HG03135 (cell line): ENCODE data around the gene LRPAP1.

ENCODE experiments used
- ATAC-seq: cut with Tn5 transposase; IDR thresholded peaks from one replicate; pipeline ENCODE4 v1.9.1; 2021; ENCODE audit warnings: mild to moderate bottlenecking, moderate library complexity; ENCODE audit not compliant: unreplicated experiment

The LRPAP1 gene

DNA sequence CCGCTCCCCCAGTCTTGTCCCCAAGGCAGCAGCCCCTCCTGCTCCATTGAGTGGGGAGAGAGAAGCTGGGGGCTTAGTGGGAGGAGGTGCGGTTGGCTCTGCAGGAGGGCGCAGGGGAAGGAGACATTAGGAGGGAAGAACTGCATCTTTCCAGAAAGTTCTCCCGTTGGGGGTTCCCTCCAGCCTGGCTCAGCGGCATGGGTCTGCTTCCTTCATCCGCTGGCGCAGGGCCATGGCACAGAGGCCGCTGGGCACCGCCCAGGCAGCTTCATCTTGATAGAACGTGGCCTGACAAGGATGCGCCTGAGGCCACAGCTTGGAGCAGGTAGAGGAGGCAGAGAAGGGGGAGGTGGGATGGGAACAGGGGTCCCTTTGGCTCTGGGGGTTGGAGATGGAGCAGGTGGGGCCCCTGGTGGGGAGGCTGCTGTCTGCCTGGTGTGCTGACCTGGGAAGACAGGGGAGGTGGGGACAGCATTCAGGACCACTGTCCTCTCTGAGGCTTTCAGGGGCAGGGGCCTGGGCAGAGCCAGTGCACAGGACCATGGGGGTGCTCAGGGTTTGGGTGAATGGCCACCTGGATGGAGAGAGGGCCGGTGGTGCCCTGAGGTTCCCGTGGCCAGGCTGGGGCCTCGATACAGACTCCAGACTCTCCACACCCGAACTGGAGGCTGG lies 57.0 kb downstream of the LRPAP1 start:
- ATAC-seq: no peak

GRCh38 chr4:3473996-3474765 lies 58.0 kb downstream of the LRPAP1 start:
- no peak for ATAC-seq

- no peak for ATAC-seq
Observed at GRCh38 chr4:3473181-3473950, 58.9 kb downstream of the LRPAP1 start.

DNA sequence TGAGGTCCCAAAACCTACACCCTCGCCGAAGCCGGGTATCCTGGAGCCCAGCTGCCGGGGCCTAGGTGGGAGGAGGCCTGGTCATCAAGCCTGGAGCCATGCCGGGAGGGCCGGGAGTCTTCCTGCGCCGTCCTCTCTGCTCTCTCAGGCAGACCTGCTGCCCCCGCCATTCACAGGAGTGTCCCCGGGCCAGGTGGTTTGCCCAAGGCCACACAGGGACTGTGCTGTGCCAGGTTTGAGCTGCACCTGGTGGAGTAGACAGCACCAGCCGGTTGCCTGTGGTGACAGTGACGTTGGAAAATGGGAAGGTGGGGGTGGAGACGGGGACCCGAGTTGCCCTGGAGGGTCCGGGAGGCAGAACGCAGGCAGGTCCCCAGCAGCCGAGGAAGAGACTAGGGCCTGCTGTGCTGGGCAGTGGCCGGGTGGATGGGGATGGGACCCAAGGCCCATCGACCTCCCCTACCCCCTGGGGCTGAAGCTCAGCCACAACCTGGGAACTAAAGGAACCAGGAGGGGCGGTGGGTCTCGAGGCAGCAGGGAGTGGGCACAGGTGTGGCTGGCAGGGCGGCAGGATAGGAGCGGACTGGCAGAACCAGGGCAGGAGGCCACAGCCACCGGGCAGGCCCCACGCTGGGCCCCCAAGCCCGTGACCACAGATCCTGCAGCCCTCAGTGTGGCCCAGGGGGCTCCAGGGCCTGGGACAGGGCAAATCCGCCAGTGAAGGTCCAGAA lies 59.6 kb downstream of the LRPAP1 start:
- ATAC-seq: no peak

DNA sequence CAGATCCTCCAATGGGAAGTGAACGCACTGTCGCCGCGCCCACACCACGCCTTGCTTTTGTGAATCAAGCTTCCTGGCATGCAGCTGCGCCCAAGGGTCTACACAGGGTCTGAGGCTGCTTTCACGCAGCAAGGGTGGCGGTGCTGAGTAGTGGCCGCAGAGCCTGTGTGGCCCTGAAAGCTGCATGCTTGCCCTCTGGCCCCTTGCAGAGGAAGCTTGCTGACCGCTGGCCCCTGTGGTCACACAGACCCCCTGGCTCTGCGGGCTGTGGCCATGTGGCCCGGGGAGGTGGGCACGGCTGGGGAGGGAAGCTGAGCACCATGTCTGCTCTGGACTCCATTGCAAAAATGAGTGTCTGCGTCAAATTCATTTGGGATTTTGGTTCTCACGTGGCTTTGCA lies 60.3 kb downstream of the LRPAP1 start:
- no peak for ATAC-seq

DNA sequence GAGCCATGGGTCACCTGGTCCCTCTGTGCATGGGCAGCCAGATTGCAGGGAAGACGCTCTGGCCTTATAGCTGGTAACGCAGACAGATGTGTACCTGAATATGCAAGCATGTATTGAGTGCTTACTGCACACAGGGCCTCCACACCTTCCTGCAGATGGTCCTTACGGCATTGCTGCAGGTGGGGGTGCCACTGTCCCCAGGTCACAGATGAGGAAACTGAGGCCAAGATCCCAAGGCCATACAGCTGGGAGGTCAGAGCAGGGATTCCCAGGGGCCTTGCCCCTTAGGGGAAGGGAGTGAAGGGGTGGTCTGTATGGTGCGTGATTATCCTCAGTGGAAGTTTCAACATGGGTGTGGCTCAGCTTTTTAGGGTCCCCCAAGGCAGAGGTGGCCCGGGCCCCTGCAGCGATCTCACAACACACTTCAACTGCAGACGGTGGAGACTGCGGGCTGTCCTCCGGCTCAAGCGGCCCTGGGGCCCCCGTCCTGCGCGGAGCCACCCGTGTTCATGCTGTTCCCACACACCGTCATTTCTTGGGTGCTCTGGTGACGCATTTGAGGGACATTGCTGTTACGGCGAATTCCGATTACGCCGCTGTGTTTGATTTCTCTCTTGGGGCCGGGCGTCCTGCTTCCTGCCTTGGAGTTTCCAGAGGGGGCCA lies 61.0 kb downstream of the LRPAP1 start:
- no peak for ATAC-seq

GRCh38 chr4:3470244-3471097 lies 61.8 kb downstream of the LRPAP1 start:
- no peak for ATAC-seq

GRCh38 chr4:3469386-3470243 lies 62.6 kb downstream of the LRPAP1 start:
- no peak for ATAC-seq

GRCh38 chr4:3468804-3469203 lies 63.4 kb downstream of the LRPAP1 start:
- ATAC-seq: no peak

DNA sequence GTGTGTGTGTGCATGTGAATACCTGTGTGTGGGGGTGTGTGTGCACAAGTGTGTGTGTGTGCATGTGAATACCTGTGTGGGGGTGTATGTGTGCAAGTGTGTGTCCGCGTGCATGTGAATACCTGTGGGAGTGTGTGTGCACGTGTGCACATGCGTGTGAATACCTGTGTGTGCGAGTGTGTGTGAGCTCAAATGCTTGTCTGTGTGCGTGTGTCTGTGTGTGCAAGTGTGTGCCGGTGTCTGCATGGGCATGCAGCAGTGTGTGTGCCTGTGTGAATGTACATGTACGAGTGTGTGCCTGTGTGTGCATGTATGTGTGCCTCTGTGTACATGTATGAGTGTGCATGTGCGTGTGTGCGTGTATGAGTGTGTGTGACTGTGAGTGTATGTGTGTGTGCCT lies 64.1 kb downstream of the LRPAP1 start:
- ATAC-seq: no peak

GRCh38 chr4:3467601-3468031 lies 64.6 kb downstream of the LRPAP1 start:
- ATAC-seq: no peak

DNA sequence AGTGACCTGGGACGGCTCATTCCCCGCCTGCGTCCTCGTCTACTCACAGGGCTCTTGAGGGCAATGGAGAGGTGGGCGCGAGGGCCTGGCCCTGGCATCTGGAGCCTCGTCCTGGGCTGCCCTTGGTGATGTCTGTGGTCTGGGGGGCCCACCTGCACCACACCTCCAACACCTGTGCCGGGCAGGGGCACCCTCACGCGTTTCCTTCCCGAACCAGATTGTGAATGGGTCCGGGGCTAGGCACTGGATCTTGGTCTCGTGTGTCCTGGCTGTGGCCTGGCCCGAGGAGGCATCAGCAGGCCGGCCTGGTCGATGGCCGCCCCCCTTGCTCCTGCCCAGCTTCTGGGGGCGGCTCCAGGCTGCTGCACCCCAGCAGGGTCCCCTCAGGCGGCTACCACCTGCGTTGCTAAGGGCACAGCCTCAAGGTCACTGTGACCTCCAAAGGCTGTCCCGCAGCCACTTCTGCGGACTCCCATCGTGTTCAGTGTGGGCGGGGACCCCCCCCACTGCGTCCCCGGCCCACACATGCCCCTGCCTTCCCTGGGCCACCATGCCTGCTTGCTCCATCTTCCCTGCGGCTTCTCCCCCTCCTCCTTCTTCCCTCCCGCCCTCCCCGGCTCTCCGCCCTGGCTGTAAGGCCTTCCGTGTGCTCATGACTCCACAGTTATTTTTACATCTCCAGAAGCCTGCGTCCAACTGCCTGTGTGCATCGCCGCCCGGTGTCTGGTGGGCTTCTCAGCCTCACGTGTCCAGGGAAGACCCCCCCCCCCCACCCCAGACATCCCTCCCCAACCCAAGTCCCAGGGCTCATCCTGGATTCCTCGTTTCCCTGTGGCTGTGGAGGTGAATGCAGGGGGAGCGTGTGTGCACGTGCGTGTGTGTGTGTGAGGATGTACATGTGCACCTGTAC lies 65.3 kb downstream of the LRPAP1 start:
- ATAC-seq: no peak

DNA sequence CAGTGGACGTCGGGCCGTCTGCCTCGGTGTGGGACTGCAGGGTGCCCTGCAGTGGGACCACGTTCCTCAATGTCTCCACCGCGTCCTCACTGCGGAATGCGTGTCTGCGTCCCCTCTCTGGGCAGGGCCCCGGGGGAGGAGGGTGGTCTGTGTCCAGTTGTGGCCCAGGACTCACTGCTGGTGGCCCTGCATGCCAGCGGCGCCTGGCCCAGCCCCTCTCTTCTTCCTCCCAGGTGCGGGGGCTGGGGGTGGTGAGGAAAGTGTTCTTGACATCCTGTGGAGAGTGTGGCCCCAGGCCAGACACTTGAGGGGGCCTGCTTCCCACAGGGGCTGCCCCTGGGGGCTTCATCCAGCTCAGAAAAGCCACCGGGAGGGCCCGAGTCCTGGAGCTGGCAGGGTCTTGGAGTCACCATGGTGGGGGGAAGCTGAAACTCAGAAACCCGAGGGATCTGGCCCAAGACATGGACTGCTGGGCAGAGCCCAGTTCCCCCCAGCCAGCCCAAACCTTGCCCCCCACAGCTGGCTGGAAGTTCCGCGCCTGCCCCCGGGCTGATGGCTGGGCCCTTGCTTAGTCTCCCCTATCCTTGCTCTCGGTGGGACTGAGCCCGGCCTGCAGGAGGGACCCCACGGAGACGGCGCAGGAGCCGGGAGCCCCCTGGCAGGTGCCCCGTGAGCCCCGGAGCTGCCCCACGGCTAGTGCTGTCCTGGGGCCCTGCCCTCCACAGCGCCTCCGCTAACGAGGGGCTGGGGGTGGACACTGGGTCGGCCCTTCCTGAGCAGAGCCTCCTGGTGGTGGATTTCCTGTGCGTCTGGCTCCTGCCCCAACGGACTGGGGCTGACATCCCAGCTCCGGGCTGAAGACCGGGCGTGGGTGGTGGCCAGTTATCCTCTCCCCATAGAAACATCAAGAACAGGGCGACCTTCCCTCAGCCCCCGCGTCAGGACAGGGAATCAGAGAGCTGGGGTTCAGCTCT lies 66.2 kb downstream of the LRPAP1 start:
- ATAC-seq: no peak

GRCh38 chr4:3464911-3465697 lies 67.1 kb downstream of the LRPAP1 start:
- no peak for ATAC-seq

- no peak for ATAC-seq
Observed at GRCh38 chr4:3464349-3464905, 67.8 kb downstream of the LRPAP1 start.
